Breast epithelium (tissue), 3 donors: ENCODE measurements around the gene AARSD1.

Source experiments
- POLR2A ChIP-seq: fragments of 450-650 bp; IDR thresholded peaks from one replicate; pipeline ENCODE4 v1.6.1; 2016; ENCODE audit warnings: antibody characterized with exemption, mild to moderate bottlenecking, moderate library complexity
- POLR2AphosphoS5 ChIP-seq, 3 donors: sonication (generic); formaldehyde crosslinking; IDR thresholded peaks; one replicate each; pipeline ENCODE4 v1.6.1; 2017; ENCODE audit warnings: antibody characterized with exemption in 3 of 3
- TF ChIP-seq, protein P1 (sequence below), 3 donors: fragments of 450-650 bp; IDR thresholded peaks; one replicate each; pipeline ENCODE4 v1.5.1; 2016 to 2017; ENCODE audit warnings: antibody characterized with exemption in 3 of 3, mild to moderate bottlenecking in 3 of 3, moderate library complexity in 3 of 3

DNA sequence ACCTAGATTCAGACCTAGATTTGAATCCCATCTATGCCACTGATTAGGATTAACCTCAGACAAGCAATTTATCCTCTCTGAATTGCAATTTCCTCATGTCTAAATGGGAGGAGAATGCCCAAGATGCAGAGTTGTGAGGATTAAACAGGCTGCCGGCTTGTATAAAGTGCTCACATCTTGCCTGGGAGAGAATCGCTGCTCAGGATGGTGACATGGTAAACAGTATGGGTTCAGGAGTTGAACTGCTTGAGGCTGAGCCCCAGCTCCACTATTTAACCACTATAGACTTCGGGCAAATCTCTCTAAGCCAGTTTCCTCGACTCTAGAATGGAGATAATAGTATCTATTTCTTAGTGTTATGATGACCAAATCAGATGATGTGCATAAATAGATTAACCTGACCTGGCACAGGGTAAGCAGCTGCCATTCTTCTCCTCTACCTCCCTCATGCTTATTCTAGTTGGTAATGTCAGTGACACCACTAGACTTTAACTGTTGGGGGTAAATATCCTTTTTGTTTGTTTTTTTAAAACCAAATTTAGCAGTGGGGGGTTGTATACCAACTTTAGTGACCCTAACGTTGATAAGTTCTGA lies 33.2 kb upstream of the AARSD1 start:
- TF ChIP-seq, protein P1, sequence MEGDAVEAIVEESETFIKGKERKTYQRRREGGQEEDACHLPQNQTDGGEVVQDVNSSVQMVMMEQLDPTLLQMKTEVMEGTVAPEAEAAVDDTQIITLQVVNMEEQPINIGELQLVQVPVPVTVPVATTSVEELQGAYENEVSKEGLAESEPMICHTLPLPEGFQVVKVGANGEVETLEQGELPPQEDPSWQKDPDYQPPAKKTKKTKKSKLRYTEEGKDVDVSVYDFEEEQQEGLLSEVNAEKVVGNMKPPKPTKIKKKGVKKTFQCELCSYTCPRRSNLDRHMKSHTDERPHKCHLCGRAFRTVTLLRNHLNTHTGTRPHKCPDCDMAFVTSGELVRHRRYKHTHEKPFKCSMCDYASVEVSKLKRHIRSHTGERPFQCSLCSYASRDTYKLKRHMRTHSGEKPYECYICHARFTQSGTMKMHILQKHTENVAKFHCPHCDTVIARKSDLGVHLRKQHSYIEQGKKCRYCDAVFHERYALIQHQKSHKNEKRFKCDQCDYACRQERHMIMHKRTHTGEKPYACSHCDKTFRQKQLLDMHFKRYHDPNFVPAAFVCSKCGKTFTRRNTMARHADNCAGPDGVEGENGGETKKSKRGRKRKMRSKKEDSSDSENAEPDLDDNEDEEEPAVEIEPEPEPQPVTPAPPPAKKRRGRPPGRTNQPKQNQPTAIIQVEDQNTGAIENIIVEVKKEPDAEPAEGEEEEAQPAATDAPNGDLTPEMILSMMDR (IDR thresholded peaks at IDR 0.05) = no peak
- TF ChIP-seq POLR2A (no peak), POLR2AphosphoS5 (IDR thresholded peaks at IDR 0.05) (no peak)
